HL-60/S4 (cell line): ENCODE measurements around the gene ARSA.

Experiments
- in situ Hi-C: fragments of 300-500 bp; cut with MboI; formaldehyde crosslinking; loops from 2 replicates; pipeline ENCODE4 v1.14.3; 2022; ENCODE audit warnings: low sequenced_read_pairs

ARSA gene

DNA sequence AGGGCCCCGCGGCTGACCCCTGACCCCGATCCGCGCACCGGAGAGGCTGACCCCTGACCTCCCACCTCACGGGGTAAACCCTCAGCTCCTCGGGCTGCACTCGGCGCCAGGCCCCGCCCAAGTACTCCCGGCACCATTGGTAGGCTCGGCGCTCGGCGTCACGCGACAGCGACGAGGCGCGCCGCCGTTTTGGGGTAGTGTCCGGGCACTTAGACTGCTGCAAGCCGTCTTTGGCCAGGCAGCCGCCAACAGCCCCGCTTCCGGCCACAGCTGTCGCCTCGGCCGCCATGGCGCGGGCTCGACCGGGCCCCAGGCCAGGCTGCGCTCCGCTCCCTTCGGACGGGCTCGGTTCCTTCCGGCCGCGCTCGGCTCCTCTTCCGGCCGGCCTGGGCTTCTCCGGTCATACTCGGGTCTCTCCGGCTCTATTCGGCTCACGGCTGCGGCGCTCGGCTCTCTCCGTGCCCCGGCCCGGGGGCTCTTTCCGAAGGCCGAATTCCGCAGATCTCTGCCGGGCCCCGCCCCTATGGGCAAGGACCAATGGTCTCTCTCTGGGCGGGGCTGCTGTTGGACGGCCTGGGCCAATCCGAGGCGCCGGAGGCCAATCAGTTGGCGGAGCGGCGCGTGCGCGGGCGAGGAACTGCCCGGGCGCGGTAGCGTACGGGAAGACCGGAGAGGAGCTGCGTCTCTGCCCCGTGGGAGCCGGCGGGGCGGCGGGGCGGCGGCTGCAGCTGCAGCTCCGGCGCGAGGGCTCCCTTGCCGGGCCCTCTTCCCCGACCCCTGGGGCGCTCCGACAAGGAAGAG lies 45.3 kb downstream of the ARSA start, which contains the start of gene CHKB:
CHKB (minus strand) TSS at position 357 of the 801 bp plus-strand sequence; CDS start at position 289, 68 bp downstream.
- in situ Hi-C loops, result no loop called here

DNA sequence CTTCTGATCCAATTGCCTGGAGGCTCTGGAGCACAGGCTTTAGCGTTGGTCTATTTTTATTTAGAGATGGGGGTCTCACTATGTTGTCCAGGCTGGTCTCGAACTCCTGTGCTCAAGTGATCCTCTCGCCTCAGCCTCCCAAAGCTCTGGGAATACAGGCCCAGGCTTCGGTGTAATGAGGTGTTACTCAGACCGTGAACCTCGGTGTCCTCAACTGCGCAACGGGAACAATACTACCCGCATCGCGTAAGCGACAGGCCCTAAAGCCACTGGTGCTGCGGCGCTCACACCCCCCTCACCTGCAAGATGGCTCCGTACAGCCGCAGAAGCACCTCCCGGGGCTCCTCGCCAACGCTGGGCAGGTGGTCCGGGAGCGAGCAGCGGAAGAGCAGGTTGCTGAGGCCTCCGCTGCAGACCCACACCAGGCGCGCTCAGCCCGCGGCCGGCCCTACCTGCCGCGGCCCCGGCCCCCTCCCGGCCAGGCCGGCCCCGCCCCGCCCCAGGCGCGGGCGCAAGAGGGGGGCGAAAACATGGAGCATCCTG lies 45.9 kb downstream of the ARSA start:
- in situ Hi-C loops, result no loop called here

DNA sequence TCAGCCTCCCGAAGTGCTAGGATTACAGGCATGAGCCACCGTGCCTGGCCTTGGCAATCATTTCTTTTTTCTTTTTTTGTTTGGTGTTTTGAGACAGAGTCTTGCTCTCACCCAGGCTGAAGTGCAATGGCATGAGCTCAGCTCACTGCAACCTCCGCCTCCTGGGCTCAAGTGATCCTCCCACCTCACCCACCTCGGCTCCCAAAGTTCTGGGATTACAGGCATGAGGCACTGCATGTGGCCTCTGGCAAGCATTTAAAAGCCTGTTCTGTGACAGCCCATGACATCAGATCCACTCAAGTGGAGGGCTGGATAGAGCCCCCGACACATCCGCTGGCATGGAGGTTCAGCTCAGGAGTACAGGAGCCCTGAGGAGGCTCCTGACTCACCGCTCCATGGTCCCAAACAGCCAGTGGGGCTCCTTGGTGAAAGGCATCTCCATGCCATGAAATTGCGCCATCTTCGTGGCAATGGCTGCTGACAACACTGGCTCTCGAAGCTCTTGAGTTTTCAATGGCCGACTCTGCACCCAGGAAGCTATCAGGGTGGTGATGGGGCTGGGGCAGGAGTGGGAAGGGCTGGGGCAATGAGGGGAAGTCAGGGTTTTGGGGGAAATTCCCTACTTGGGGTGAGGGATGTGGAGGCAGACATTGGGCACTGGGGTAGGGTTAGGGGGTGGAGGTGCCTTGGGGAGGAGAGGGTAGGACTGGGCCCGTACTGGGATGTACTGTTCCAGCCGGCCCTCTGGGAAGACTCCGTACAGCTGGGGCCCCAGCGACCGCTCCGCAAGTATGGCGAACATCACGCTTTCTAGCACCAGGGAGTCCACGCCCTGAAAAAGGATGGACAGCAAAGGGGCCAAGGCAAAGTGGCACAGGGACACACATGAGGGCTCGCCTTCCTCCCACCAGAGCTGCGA lies 46.7 kb downstream of the ARSA start:
- in situ Hi-C loops, result no loop called here

DNA sequence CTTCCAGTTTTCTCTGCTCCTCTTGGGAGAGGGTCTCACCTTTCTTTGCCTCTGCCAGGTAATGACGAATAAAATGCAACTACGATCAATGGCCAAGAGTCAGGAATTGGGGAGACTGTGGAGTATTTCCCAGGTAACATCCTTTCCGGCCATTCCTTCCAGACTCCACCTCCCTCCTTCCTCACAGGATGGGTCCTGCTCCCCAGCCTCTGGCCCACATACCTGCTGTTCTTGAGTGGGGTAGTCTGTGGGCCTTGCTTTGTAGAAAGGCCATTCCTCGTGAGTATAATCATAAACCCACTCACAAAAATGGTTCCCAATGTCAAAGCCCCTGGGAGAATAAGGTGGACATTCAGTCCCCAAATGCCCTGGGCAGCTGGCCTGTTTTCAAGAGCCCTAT lies 48.2 kb downstream of the ARSA start:
- in situ Hi-C loops, result no loop called here

DNA sequence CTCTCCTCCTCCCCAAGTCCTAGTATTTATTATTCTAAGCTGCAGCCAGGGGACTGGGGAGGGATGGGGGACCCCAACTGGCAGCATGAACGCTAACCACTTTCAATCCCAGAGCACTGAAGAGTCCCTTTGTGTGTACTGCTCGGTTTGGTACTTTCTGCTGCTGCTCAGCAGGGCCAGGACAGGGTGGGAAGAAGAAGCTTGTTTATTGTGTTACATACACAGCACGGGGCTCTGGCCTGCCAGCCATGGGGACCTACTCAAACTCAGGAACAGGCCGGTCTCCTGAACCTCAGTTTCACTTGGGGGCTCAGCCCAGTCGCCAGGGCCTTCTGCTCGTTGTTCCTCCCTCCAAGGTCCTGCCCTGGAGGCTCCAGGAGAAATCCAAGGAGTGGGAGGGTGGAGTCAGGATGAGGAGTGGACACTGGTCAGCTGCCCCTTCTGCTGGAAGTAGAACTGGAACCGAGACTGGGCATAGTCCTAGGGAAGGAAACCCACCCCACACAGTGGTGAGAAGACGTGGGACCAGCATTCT lies 49.1 kb downstream of the ARSA start:
- in situ Hi-C loops, result no loop called here

DNA sequence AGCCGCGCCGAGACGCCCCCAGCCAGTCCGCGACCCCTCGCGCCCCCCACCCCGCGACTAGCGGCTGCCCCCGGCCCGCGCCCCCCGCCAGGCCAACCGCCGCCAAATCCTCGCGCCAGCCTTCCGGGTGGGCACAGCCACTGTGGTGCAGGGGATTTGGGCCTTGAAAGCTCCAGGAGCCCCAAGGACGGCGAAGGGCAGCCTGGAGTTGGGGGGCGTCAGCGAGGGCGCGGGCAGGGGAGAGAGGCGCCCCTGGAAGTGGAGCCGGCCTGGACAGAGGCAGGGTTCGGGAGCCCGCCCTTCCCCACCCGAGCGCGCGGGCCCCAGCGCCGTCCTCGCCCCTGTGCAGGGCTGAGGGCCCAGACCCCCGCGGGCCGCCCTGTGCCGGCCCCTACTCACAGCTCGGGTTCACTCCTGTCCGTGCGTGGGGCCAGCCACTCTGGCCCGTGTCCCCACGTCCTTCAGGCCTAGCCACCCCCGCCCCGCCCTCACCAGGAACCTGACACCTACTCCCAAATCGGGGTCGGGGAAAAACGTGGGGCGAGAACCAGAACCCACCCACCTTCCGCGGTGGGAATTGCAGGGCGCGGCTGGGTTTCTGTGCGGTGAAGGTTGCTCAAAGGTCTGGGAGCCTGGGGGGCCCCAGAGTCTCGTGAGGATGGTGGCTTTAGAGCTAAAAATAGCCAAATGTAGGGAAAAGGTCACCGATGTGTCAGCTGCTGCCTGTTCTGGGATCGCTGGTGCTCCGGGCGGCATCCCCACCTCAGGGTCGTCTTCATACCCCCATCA lies 49.8 kb downstream of the ARSA start, which contains the start of gene CPT1B:
CPT1B (minus strand) TSS at position 441 of the 789 bp plus-strand sequence. CDS start 512 bp downstream, outside the sequence.
- in situ Hi-C loops, result no loop called here

DNA sequence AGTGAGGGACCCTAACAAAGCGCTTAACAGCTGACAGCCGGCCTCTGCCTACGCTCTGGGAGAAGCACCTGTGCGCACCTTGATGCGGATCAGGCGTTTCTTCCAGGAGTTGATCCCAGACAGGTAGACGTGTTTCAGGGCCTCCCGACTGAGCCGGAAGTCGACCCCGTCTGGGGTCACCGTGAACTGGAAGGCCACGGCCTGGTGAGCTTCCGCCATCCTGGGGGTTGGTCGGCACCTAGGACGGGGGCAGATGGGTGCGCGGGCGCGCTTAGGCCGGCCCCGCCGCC lies 50.3 kb downstream of the ARSA start:
- in situ Hi-C loops, result no loop called here

DNA sequence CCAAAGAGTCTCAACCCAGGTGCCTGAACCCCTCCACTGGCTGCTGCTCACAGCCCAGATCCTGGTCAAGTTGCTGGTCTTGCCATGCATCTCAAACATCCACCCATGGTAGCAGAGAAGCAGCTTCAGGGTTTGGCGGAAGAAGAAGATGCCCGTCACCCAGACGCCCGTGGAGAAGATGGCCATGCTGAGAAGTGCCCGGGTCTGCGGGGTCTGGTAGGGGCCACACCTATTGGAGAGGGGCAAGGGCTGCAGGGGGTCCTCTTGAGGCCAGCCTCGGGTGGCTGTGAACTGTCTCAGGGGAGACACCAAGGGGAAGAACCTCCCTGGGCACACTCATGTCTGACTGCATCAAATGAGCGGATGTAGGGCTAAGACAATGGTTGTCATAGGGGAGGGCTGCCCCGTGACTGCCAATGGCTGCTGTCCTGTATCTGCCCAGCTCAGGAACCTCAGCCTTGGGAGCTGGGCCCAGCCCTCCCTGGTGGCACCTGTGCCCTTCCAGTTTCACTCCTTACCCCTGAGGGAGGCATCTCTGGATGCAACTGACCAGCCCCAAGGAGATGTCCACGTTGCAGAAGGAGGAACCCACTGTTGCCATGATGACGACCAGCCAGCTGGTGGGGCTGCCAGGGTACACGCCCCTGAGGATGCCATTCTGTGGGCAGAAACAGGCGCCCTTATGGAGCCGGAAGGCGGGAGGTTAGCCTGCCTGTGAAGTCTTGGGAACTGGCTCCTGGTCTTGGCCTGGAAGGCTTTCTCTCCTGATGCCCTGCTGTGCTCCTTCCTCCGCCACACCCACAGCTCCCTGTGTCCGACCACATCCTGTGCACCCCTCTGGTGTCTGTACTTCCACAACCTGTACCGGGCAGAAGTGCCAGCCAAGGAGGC lies 50.9 kb downstream of the ARSA start:
- in situ Hi-C loops, result no loop called here

DNA sequence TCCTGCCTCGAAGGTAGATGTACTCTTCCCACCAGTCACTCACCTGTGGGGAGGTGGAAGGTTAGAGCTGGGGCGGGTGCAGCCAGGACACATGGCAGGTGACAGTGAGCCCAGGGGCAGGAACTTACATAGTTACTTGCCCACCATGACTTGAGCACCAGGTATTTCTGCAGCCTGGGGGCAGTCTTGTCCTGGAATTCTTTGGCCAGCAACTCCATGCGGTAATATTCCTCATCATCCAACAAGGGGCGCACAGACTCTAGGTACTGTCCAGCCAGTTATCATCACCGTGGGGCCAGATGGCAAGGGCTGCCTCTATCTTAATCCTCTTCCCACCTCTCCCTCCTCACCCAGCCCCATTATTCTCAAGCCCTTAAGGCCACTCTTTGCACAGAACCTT lies 51.9 kb downstream of the ARSA start:
- in situ Hi-C loops, result no loop called here

DNA sequence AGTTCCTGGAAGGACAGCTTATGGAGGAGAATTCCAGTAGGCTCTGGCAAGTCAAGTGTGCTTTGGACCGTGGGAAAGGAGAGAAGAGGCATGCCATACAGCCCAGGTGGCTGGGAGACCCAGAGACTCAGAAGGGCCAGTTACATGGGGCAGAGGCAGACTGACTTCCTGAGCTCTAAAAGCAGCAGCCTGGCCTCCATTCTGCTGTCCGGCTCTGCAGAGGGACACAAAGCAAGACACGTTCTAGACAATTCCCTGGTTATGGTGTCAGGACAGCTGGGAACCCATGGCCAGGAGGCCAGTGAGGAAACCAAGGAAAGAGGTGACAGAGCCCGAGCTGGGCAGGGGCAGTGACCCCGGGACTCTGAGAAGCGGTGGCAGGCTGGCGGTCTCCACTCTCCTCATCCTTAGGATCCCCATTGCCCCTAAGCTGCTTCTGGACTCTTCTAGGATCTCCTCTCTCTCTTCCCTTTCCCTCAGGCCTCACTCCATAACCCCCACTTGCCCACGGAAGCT lies 52.5 kb downstream of the ARSA start:
- in situ Hi-C loops, result no loop called here
